Lower leg skin (tissue), 4 donors: ENCODE data around the gene MTA2. TPM values are rescaled to one million over a fixed set of nuclear protein-coding genes. Genes with fewer than 3 reads are reported as not detected.
"Not testable (repeated sequence)": the region's sequence is repeated elsewhere in the genome, so short reads cannot be mapped to it uniquely, and the experiment has no call there.

Experiments used
- DNase-seq, 2 donors: peaks; one replicate each; pipeline ENCODE4 v3.0.0-alpha.2; 2019; ENCODE audit warnings: low spot score in 2 of 2
- H3K4me3 ChIP-seq: fragments of 200-600 bp; sonication (generic); 2 replicates; pipeline ENCODE4 v1.5.1; 2017; ENCODE audit warnings: mild to moderate bottlenecking, low read depth; ENCODE audit not compliant: poor library complexity, severe bottlenecking
- POLR2A ChIP-seq, 2 donors: fragments of 450-650 bp; IDR thresholded peaks; one replicate each; pipeline ENCODE4 v1.6.1; 2016 to 2017; ENCODE audit warnings: antibody characterized with exemption in 2 of 2, mild to moderate bottlenecking in 1 of 2, moderate library complexity in 1 of 2
- WGBS, 2 donors: methylation state at CpG; one replicate each; pipeline ENCODE4 v1.1.5; 2018; 5-methylcytosine and 5-hydroxymethylcytosine counted together
- intact Hi-C: fragments of 100-400 bp; cut with DNase I; formaldehyde crosslinking; loops from one replicate; pipeline ENCODE4 v1.15.0; 2023; ENCODE audit warnings: low total_unique reads
- total RNA-seq, 4 donors: library from RNA; depleted of rRNA; stranded (reverse); fragments of >200 nt; gene quantifications; one replicate each; pipeline ENCODE4 v1.1.0, GENCODE V29; 2016
- TF ChIP-seq, protein P1 (sequence below), 3 donors: fragments of 450-650 bp; IDR thresholded peaks; one replicate each; pipeline ENCODE4 v1.5.1; 2016; ENCODE audit warnings: antibody characterized with exemption in 3 of 3, mild to moderate bottlenecking in 3 of 3, moderate library complexity in 2 of 3

The MTA2 gene
- total RNA-seq, 4 donors from 2014 or later = 91.3 to 139 (median 98.3) TPM

DNA sequence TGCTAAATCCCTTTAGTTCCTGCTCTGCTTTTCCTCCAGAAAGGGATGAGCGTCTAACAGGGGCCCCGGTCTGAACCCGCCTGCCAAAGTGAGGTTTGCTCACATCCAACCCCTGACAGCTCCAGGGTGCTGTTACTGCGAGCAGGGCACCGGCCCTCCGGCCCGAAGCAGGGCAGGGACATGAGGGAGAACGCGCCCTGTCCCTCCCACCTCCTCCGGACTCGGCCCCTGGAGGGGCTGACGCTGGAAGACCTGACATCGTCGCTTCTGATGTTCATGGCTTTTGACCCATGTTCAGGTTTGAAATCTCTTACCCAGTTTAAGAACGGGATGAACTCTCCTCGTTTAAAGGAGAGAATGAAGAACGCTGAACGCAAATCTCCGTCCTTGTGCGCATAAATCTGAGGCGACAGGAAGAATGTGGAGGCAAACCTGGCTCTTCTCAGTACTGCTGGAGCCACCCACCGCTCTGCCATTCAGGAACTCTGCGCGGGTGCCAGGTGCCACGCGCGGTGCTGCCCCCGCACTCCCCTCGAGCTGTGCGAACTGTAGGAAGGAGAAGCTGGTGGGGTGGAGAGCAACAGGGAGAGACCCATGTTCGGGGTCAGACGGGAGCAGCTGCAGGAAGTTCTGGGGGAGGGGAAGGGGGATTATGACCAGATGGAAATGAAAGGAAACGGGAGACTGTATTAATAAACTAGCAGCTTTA, 27.1 kb downstream of the MTA2 start:
- H3K4me3 ChIP-seq = peak overlapping the region; percentile 47
- WGBS, 2 donors = 1% methylated on average over 25 to 32 of the region's 33 CpGs
- intact Hi-C loops = no loop called here
- no peak for TF ChIP-seq POLR2A (IDR thresholded peaks at IDR 0.05)
- TF ChIP-seq, protein P1, sequence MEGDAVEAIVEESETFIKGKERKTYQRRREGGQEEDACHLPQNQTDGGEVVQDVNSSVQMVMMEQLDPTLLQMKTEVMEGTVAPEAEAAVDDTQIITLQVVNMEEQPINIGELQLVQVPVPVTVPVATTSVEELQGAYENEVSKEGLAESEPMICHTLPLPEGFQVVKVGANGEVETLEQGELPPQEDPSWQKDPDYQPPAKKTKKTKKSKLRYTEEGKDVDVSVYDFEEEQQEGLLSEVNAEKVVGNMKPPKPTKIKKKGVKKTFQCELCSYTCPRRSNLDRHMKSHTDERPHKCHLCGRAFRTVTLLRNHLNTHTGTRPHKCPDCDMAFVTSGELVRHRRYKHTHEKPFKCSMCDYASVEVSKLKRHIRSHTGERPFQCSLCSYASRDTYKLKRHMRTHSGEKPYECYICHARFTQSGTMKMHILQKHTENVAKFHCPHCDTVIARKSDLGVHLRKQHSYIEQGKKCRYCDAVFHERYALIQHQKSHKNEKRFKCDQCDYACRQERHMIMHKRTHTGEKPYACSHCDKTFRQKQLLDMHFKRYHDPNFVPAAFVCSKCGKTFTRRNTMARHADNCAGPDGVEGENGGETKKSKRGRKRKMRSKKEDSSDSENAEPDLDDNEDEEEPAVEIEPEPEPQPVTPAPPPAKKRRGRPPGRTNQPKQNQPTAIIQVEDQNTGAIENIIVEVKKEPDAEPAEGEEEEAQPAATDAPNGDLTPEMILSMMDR (IDR thresholded peaks at IDR 0.05) = no peak
- DNase-seq = peak in 1 of 2 donors; percentile 90

DNA sequence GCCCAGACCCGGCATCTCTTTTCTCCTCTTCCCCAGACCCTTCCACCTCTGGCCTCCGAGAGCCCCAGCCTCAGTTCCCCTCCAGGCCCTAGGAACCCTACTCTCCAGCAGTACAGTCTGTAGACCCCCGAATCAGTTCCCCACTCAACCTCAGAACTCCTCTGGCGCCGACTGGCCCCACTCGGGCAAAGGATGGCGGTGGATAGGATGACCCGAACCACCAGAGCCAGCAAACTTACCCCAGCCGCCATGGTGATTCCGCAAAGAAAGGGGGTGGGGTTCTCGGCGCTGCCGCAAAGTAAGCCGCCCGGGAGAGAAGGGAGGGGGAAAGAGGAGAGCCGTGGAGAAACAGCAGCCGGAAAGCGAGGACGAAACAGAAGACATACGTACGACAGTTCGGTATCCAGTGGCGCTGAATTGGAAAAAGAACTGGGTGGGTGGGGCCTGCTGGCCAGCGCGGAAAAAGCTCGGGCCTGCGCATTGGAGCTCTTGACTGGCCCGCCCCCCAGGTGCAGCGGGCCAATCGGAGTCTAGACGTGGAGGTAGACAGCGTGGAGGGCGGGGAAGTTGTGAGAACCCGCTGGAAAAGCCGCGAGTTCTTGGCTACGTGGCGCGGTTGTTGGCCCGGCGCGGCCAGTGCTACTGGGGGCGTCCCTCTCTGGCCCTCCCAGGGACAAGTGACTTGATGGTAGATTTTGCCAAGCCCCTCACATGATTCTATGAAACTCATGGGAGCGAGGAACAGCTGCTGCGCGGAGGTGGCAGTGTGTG, 27.9 kb downstream of the MTA2 start, which contains the start of gene EEF1G:
Gene EEF1G (minus strand): TSS at position 300 of the 771 bp plus-strand sequence. CDS start 49 bp downstream, at position 251.
- TF ChIP-seq, protein P1 (IDR thresholded peaks at IDR 0.05) = no peak
- peak in 1 of 2 donors; percentile 47 for TF ChIP-seq POLR2A (IDR thresholded peaks at IDR 0.05)

DNA sequence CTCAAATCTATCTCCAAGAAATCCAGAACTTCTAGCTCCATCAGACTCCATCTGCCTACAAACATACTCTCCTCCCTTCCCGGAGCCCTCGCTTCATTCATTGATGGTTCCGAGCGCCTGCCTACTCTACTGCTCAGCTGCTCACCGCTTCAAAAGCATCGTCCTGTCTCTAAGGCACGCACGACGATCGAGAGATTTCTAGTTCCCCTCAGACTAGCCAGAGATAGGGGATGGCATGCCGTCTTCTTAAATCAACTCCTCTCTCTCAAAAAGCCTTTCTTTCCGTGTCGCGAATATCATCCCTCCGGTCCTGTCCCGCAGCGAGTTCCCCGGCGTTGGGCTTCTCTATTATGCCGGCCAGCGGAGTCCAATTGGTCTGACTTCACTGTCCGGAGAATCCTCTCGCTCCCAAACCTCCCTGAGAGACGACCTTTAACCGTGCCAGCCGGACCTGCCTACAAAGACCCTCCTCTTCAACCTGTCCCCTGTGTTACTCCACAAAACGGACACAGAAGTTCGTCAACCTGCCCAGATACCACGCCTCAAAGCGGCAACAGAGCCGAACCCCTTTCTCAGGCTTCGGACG, 28.6 kb downstream of the MTA2 start:
- WGBS, 2 donors = 0 to 1% methylated on average over 33 of the region's 33 CpGs
- DNase-seq = no peak
- no peak for TF ChIP-seq POLR2A (IDR thresholded peaks at IDR 0.05)
- TF ChIP-seq, protein P1 (IDR thresholded peaks at IDR 0.05) = no peak
- peak overlapping the region; percentile 82 for H3K4me3 ChIP-seq
- intact Hi-C loops = no loop called here

More for the DNA sequence above, 27.9 kb downstream of the MTA2 start, which contains the start of gene EEF1G:
- intact Hi-C loops = no loop called here
- H3K4me3 ChIP-seq = peak within 1 kb of the TSS; percentile 82
- DNase-seq = peak; percentile 99
- 0 to 1% methylated on average over 42 to 46 of the region's 46 CpGs for WGBS, 2 donors

DNA sequence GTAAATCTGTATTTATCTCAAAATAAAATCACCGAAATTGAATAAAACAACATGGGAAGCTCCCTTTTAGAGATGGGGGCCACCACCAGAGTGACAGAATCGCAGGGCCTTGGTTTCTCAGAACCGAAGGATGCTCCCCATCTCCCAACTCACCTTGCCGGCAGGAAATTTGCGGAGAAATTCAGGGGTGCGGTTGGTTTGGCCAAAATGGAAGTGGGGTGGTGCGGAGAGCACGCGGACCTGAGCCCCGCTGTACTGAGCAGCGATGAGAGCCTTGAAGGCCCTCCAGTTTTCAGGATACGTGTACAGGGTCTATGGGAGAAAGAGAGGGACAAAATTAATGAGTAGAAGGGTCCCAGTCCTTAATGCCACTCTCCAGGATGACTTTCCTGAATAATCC, 29.2 kb downstream of the MTA2 start:
- TF ChIP-seq POLR2A (IDR thresholded peaks at IDR 0.05) = no peak
- TF ChIP-seq, protein P1 (IDR thresholded peaks at IDR 0.05) = no peak
- intact Hi-C loops = no loop called here
- H3K4me3 ChIP-seq = no peak overlapping the region
- WGBS, 2 donors = 80% methylated on average over 12 of the region's 12 CpGs
- no peak for DNase-seq

DNA sequence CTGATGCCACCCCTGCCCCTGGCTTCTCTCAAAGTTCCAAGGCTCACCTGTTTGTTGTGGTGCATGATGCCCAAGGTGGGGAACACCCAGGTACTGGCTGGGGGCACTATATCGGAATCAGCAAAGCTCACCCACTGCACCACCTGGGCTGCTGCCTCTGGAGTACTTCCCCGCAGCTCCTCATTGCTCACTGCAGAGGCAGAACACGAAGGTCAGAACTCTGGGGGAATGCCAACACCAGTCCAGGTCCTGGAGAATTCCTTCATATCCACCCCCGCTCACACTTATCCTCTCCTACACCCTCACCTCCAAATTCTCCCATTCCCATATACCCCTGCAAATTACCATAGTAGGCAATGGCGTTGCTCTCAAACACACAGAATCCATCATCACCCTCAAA, 30.2 kb downstream of the MTA2 start:
- not testable (repeated sequence) for H3K4me3 ChIP-seq, DNase-seq
- WGBS, 2 donors = 89 to 91% methylated on average over 5 of the region's 5 CpGs

DNA sequence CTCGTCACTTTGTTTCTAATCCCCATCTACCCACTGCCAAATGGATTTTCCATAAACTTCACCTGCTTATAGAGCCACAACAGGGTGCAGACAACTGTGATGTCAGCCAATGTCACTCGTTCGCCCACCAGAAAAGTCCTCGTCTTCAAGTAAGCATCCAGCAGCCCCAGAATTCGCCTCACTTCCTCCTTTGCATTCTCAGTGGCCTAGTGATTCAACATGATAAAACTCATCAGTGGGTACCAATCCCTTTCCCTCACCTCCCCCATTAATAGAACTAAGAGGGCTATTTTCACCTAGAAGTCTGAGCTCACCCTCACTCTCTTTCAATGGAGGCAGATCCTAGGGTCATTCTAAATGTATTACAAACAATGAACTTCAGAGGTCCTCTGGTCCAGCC, 30.8 kb downstream of the MTA2 start:
- 91 to 94% methylated on average over 5 of the region's 5 CpGs for WGBS, 2 donors
- intact Hi-C loops = not testable (repeated sequence)

More for the DNA sequence above, 30.2 kb downstream of the MTA2 start:
- intact Hi-C loops = not testable (repeated sequence)

More for the DNA sequence above, 30.8 kb downstream of the MTA2 start:
- not testable (repeated sequence) for DNase-seq, H3K4me3 ChIP-seq
